Type B pancreatic cell (in vitro differentiated cells): ENCODE results near the gene PIEZO1. TPM values are rescaled to one million over a fixed set of nuclear protein-coding genes. Genes with fewer than 3 reads are reported as not detected.
"Not testable (repeated sequence)": the region's sequence is repeated elsewhere in the genome, so short reads cannot be mapped to it uniquely, and the experiment has no call there.

ENCODE experiments used
- DNase-seq: peaks from one replicate; pipeline ENCODE4 v3.0.0; 2021; ENCODE audit warnings: mixed read lengths; ENCODE audit not compliant: unreplicated experiment; ENCODE audit errors: extremely low spot score
- H3K27ac Mint-ChIP-seq: 2 replicates; pipeline ENCODE4 v1.8.0; 2021; ENCODE audit warnings: mild to moderate bottlenecking, mixed read lengths
- H3K27me3 Mint-ChIP-seq: 2 replicates; pipeline ENCODE4 v1.8.0; 2021; ENCODE audit warnings: mixed read lengths
- H3K36me3 Mint-ChIP-seq: 2 replicates; pipeline ENCODE4 v1.8.0; 2021; ENCODE audit warnings: mixed read lengths
- H3K4me1 Mint-ChIP-seq: one replicate; pipeline ENCODE4 v1.8.0; 2021; ENCODE audit warnings: mixed read lengths; ENCODE audit not compliant: unreplicated experiment
- H3K4me3 Mint-ChIP-seq: 2 replicates; pipeline ENCODE4 v1.8.0; 2021; ENCODE audit warnings: mild to moderate bottlenecking, mixed read lengths
- H3K9me3 Mint-ChIP-seq: 2 replicates; pipeline ENCODE4 v1.8.0; 2021; ENCODE audit warnings: mixed read lengths
- CTCF ChIP-seq: fragments of 200-600 bp; sonication (generic); conservative IDR thresholded peaks from 2 replicates; pipeline ENCODE4 v1.5.0; 2021; ENCODE audit warnings: antibody characterized with exemption, mild to moderate bottlenecking
- total RNA-seq: library from RNA; stranded (reverse); gene quantifications from 2 replicates; pipeline ENCODE4 v1.2.1, GENCODE V29; 2021; ENCODE audit warnings: low replicate concordance

The PIEZO1 gene
- total RNA-seq, 1 donor from 2014 or later = 33.3 TPM

DNA sequence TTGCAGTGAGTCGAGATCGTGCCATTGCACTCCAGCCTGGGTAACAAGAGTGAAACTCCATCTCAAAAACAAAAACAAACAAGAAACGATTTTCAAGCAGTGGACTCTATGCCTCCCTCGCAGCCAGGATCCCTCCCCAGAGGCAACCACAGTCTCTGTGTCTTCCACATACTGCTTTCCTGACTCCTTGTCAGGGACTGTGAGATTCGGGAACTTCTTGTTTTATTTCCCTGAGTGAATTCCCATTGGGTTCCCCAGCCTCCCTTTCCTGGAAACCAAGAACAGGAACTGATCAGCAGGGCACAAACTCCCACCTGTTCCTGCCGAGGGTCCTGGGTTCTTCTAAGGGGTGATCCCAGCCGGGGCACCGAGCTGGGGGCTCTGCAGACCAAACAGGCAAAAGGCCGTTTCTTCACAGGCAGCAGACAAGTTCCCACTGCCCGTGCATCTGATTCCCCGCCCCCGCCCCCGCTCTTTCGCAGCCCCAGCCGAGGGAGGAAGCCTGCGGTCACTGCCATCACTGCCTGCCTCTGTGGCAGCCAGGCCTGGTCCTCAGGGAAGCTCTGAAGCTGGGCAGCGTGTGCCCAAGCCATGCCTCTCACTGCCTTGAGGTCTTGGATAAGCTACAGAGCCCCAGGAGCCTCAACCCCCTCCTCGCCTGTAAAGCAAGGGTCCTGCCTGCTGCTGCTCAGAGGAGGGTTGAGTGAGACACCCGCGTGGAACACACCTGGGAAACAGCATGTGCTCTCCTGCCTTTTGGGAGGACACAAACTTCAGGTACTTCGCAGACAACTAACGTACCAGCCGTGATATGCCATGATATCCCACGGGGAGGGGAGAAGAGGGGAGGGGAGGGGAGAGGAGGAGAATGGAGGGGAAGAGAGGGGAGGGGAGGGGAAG lies 5.5 kb upstream of the PIEZO1 start:
- Mint-ChIP-seq H3K4me3 (no peak overlapping the region), H3K27ac (no peak overlapping the region), H3K9me3 (no peaks in the 10 kb centered on the region)

DNA sequence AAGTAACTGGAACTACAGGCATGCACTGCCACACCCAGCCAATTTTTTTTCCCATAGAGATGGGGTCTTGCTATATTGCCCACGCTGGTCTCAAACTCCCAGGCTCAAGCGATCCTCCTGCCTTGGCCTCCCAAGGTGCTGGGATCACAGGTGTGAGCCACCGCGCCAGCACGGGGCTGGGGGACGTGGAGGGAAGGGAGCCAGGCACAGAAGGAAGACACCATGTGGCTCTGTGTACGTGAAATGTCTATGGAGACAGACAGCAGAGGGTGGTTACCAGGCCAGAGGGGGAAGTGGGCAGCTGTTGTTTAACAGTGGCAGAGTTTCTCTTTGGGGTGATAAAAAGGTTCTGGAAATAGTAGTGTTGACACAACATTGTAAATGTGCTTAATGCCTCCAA lies 4.6 kb upstream of the PIEZO1 start:
- no peaks in the 10 kb centered on the region for H3K9me3 Mint-ChIP-seq

More for the DNA sequence above, 5.5 kb upstream of the PIEZO1 start:
- no peak for DNase-seq
- Mint-ChIP-seq H3K27me3 (peaks cover 12% of the 10 kb centered on the region), H3K4me1 (no peaks in the 10 kb centered on the region), H3K36me3 (no peaks in the 10 kb centered on the region)
- TF ChIP-seq CTCF = no peak

GRCh38 chr16:88788749-88789148 lies 3.7 kb upstream of the PIEZO1 start:
- peaks cover 12% of the 10 kb centered on the region for H3K27me3 Mint-ChIP-seq
- H3K27ac Mint-ChIP-seq, DNase-seq, H3K4me1 Mint-ChIP-seq, H3K4me3 Mint-ChIP-seq, H3K9me3 Mint-ChIP-seq, H3K36me3 Mint-ChIP-seq: not testable (repeated sequence)

More for the DNA sequence above, 4.6 kb upstream of the PIEZO1 start:
- no peak for TF ChIP-seq CTCF
- Mint-ChIP-seq H3K4me1 (no peaks in the 10 kb centered on the region), H3K36me3 (no peaks in the 10 kb centered on the region), H3K4me3 (no peak overlapping the region), H3K27ac (no peak overlapping the region), H3K27me3 (peaks cover 12% of the 10 kb centered on the region)
- no peak for DNase-seq

DNA sequence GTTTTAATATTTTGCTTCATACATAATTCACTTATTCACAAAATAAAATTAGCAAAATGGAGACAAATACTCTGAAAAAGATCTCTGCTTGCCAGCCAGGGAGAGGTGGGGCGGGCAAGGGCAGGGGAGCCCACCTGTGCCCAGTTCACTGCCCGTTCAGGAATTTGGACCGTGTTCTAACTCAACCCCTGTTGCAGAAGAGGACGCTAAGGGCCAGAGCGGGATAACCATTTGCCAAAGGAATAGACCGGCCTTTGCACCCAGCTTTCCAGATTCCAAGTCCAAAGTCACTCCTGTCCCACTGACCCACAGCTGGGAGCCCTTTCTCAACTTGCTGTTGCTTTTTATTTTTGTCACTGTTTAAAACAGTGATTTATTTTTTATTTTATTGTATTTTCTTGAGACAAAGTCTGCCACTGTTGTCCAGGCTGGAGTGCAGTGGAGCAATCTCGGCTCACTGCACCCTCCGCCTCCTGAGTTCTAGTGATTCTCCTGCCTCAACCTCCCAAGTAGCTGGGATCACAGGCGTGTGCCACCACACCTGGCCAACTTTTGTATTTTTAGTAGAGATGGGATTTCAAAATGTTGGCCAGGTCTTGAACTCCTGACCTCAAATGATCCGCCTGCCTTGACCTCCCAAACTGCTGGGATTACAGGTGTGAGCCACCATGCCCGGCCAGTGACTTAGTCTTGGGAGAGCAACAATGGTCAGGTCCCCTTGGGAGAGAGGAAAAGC lies 2.7 kb upstream of the PIEZO1 start:
- H3K4me3 Mint-ChIP-seq = no peak overlapping the region
- H3K36me3 Mint-ChIP-seq = no peaks in the 10 kb centered on the region
- peaks cover 6% of the 10 kb centered on the region for H3K4me1 Mint-ChIP-seq
- H3K27ac Mint-ChIP-seq = no peak overlapping the region
- H3K27me3 Mint-ChIP-seq = peaks cover 21% of the 10 kb centered on the region
- no peak for TF ChIP-seq CTCF
- DNase-seq = no peak
- H3K9me3 Mint-ChIP-seq = no peaks in the 10 kb centered on the region

DNA sequence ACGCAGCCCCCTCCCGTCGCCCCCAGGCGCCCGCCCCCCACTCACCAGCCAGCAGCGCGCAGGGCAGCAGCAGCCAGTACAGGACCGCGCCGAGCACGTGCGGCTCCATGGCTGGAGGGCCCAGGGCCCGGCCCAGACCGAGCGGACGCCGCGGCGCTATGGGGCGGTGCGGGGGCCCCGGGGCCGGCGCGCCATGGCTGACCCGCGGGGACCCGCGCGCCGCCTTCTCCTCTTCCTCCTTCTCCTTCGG lies 239 bp downstream of the PIEZO1 start:
- no peak overlapping the region for H3K4me3 Mint-ChIP-seq
- no peak for TF ChIP-seq CTCF
- peaks cover 26% of the 10 kb centered on the region for H3K27me3 Mint-ChIP-seq

More for the DNA sequence above, 239 bp downstream of the PIEZO1 start:
- DNase-seq = no peak
- H3K27ac Mint-ChIP-seq = no peak overlapping the region
- H3K9me3 Mint-ChIP-seq = no peaks in the 10 kb centered on the region
- H3K4me1 Mint-ChIP-seq = peaks cover 22% of the 10 kb centered on the region
- no peaks in the 10 kb centered on the region for H3K36me3 Mint-ChIP-seq
